Keratinocyte (primary cell): ENCODE measurements around the gene KRT73.

Experiments used
- EZH2 ChIP-seq: IDR thresholded peaks from one replicate; pipeline ENCODE4 v1.6.1; 2012; ENCODE audit warnings: inconsistent platforms, mild to moderate bottlenecking, low read length, moderate library complexity
- TF ChIP-seq, protein P1 (sequence below), 3 experiments: IDR thresholded peaks in 1 of 3; conservative IDR thresholded peaks in 1 of 3; optimal IDR thresholded peaks in 1 of 3; 2 replicates in 2 of 3; 3 replicates in 1 of 3; pipeline versions ENCODE3 to v1.5.1; 2011; ENCODE audit warnings: low read length in 3 of 3, mild to moderate bottlenecking in 3 of 3, moderate library complexity in 2 of 3, control low read depth in 1 of 3, inconsistent platforms in 1 of 3; ENCODE audit not compliant: insufficient read depth in 2 of 3; ENCODE audit errors: extremely low read depth in 1 of 3

DNA sequence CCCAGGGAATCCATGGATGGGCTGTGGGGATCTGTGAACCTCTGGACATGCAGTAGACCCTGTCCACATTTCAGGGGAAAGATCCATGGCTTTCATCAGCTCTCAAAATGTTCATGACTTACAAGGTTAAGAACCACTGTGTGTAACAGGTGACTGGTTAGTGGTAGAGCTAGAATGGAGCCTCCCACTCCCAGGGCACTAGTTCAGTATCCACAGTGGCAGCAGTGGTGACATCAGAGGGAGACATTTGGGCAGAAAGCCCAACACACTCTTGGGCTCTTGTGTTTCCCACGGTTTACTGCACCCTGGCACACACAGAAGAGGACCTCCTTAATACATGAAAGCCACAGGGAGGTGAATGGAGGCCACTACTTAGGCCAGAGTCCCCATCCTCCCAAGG is 53.8 kb downstream of the KRT73 start:
- TF ChIP-seq, protein P1, sequence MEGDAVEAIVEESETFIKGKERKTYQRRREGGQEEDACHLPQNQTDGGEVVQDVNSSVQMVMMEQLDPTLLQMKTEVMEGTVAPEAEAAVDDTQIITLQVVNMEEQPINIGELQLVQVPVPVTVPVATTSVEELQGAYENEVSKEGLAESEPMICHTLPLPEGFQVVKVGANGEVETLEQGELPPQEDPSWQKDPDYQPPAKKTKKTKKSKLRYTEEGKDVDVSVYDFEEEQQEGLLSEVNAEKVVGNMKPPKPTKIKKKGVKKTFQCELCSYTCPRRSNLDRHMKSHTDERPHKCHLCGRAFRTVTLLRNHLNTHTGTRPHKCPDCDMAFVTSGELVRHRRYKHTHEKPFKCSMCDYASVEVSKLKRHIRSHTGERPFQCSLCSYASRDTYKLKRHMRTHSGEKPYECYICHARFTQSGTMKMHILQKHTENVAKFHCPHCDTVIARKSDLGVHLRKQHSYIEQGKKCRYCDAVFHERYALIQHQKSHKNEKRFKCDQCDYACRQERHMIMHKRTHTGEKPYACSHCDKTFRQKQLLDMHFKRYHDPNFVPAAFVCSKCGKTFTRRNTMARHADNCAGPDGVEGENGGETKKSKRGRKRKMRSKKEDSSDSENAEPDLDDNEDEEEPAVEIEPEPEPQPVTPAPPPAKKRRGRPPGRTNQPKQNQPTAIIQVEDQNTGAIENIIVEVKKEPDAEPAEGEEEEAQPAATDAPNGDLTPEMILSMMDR (optimal IDR thresholded peaks at IDR 0.05 in 1 of 3, IDR thresholded peaks at IDR 0.05 in 1 of 3, conservative IDR thresholded peaks at IDR 0.05 in 1 of 3; ENCODE audit: extremely low read depth in 1 of 3, insufficient read depth in 2 of 3, low read length in 3 of 3): no peak
- no peak for TF ChIP-seq EZH2
